Activated T-cell treated with anti-CD3 and anti-CD28 coated beads for 1 hour (primary cell): ENCODE data around the gene LEKR1.

Source experiments
- DNase-seq: peaks from one replicate; pipeline ENCODE4 v3.0.0-alpha.2; 2020; ENCODE audit warnings: low read depth

Gene LEKR1

GRCh38 chr3:157081626-157082210 lies 255.6 kb downstream of the LEKR1 start:
- peak; percentile 87 for DNase-seq

- no peak for DNase-seq
These were observed 256.3 kb downstream of the LEKR1 start for GRCh38 chr3:157082305-157082982.

DNA sequence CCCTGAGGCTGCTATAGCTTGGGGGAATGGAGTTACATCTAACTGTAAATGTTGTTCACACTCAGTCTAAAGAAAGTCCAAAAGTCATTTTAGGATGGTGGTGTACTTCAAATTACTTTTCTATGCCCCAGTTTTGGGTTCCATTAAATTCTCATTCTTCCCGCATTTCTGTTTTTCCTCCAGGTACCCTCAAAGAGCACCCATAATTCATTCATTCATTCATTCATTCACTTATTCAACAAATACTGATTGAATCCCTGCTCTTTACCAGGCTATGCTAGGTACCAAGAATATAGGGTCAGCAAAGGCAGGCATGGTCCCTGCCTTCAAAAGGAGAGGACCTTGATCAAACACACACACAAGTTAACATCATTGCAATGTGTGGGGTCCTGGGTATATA lies 257.7 kb downstream of the LEKR1 start:
- no peak for DNase-seq

DNA sequence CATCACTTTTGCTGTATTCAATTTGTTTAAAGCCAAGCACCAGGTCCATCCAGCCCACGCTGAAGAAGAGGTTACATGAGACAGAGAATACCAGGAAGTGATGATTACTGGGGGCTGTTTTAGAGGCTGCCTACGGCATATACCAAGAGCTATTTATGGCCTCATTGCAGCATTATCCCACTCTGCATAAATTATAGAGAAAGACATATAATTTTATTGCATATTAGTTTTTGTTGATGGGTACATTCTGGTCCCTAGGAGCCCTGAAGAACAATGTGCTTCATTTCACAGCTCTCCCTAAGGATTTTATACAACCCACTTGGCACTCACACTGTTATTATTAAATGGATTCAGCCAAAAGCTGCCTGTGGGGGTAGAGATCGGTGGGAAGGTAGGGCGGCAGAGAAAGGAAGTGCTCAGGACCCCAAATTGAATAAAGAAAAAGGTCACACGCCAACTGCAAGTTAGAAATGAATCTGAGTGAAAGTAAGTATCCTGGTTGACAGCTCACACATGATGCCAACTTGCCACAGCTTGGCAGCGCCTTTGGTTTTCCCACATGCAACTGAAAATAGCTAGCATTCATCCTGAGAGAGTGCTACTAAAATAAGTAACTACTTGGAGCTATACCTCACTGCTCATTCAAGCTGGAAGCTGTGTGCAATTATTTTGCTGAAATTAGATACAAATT lies 260.1 kb downstream of the LEKR1 start:
- DNase-seq, result no peak

DNA sequence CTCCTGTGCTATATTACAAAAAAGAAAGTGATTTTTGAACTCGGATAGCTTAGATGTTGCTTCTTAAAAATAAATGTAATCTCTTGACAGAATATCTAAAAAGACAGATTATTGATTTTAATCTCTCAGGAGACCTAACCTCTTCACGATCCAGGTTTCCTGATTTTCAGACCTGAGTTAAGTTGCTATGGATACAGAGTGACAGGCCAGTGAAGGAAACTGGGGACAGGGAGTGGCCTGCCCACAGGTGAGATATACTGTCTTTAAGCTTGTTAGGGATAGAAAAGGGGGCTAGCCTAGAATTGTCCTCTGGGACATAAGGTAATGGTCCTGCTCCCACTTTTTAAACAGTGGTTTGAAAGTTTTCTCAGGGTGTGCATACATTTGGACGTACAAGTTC lies 260.6 kb downstream of the LEKR1 start:
- DNase-seq, result no peak

- no peak for DNase-seq
These were observed 261.2 kb downstream of the LEKR1 start for GRCh38 chr3:157087373-157087772.

DNA sequence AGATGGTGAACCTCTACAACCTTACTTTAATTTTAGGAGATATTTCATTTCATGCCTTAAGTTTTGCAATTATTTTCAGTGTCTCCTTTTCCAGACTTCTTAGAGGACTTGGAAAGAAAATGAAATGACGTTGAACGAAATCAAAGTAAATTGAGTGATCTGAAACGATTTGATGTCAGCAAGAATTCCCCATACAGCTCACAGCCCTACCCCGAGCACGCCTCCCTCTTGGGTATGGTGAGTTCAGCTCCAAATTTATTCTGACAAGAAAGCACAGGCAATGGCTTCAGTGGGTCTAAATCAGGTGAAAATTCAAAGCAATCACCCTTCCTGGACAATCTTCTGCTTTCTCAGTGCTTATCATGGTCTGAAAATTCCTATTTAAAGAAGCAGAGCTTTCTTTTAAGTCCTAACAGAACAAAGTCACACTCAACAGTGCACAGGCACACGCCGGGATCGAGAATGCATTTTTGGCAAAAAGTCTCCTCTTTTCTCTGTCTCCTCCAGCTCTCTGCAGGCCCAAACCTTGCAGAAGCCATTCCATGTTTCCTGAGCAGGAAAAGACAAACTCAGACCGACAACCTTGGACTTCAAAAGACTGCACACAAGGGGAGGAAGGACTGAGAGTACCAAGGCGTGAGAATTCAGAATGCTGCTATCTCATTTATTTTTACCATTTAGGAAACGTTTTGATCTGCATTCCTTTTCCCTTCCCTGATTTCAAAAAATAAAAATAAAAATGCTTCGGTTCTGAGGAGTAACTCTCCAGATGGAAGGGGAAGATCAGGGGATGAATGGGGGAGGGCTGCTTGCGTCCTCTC lies 261.8 kb downstream of the LEKR1 start:
- no peak for DNase-seq

- DNase-seq, result peak; percentile 87
These were observed 262.7 kb downstream of the LEKR1 start for GRCh38 chr3:157088601-157089454.

GRCh38 chr3:157089455-157090221 lies 263.5 kb downstream of the LEKR1 start:
- DNase-seq, result no peak

- DNase-seq, result no peak
These were observed 265.1 kb downstream of the LEKR1 start for GRCh38 chr3:157091083-157091833.

- DNase-seq, result no peak
These were observed 266.1 kb downstream of the LEKR1 start for GRCh38 chr3:157092230-157092629.

DNA sequence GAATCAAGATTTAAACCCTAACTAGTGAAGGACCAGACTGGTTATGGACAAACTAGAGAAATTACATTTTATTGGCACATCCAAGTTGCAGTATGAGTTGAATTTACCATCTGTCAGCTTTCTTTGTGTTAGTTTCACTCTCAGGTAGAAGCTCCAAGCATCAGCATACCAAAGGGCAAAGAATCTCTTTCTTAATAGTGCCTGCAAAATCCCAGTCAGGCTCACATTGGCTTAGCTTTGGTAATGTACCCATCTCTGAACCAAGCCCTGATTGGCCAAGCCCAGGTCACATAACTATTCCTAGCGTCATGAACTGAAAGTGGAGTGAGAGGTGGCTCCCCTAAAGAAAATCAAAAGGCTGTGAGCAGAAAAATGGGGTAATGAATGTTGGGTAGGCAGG lies 266.9 kb downstream of the LEKR1 start:
- no peak for DNase-seq

DNA sequence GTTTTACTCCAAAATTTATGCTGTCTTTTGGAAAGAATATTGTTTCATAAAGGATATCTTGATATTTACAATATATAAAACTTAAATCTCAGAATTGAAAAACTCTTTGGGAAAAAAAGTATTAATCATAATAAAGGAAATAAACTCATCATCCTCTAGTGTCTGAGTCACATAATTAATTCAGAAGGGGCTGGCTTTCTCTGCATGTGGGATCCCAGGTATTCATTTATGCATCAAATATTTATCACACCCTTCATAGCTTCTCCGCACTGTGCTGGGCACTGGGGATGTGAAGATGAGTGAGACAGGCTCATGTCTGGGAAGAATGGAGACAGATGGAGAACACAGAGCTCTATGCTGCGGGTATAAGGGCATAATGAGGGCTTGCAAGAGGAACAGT lies 268.1 kb downstream of the LEKR1 start:
- DNase-seq, result no peak

- DNase-seq, result no peak
These were observed 268.8 kb downstream of the LEKR1 start for GRCh38 chr3:157094751-157095480.
